Thyroid gland (tissue), 4 donors: ENCODE results near the gene DRC1.

Source experiments
- CTCF ChIP-seq, 6 experiments: fragments of 200-600 bp in 3 of 6; fragments of 450-650 bp in 3 of 6; sonication (generic) in 3 of 6; IDR thresholded peaks; one replicate each; pipeline ENCODE4 v1.5.1; 2016 to 2019; ENCODE audit warnings: antibody characterized with exemption in 6 of 6, mild to moderate bottlenecking in 2 of 6, inconsistent platforms in 1 of 6, moderate library complexity in 1 of 6
- POLR2A ChIP-seq, 2 donors: fragments of 450-650 bp; IDR thresholded peaks; one replicate each; pipeline ENCODE4 v1.6.1; 2017; ENCODE audit warnings: antibody characterized with exemption in 2 of 2, mild to moderate bottlenecking in 2 of 2, moderate library complexity in 1 of 2

DNA sequence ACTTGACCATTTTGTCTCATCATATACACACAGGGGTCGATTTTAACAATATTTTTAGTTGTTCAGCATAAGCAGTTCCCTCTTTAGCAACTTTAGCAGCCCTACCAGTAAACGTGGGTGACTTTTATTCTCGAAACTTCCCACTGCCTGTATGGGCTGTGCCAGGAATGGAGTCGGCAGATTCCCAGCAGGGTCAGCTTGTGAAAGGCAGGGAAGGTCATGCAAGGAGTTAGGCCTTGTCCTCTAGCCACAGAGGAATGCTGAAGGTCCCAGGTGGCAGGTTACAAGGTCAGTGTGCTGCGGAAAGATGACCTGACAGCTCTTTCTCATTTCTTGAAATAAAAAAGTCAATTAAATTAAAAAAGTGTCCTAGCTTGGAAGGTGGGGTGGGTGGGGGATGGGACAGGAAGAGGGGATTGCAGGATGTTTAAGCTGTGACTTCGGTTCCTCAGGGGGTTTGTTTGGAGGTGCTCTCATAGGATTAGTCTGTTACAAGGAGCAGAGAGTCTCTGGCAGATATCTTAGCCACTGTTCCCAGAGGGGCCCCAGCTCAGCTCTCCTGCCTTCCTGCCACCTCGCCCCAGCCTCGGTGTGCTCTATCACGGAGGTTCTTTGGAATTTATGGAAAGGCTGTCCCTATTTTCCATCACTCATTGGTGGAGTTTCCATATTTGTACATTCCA is 21.4 kb downstream of the DRC1 start:
- TF ChIP-seq CTCF (IDR thresholded peaks at IDR 0.05) = no peak
- no peak for TF ChIP-seq POLR2A (IDR thresholded peaks at IDR 0.05)
